CD4-positive, alpha-beta T cell (primary cell): ENCODE measurements around the gene NRXN3. TPM values are rescaled to one million over a fixed set of nuclear protein-coding genes. Genes with fewer than 3 reads are reported as not detected.

ENCODE experiments used
- ATAC-seq: fragments of 200-7000 bp; cut with Tn5 transposase; one replicate; pipeline ENCODE4 v1.10.0; 2022; ENCODE audit warnings: mild to moderate bottlenecking; ENCODE audit not compliant: poor library complexity
- CTCF ChIA-PET: fragments of 350-600 bp; sonication (Branson Sonifier 250); formaldehyde crosslinking; loops from one replicate; lab custom pipeline; 2021; ENCODE audit warnings: antibody characterized with exemption, inconsistent platforms; lab: Charles Lee
- POLR2A ChIA-PET: fragments of 350-600 bp; sonication (Branson Sonifier 250); formaldehyde crosslinking; loops from one replicate; lab custom pipeline; 2021; ENCODE audit warnings: antibody characterized with exemption, inconsistent platforms; lab: Charles Lee
- DNase-seq, 14 experiments: peaks; one replicate each; pipeline ENCODE4 v3.0.0-alpha.2; 2013 to 2020; ENCODE audit warnings: mixed read lengths in 2 of 14
- H3K27ac ChIP-seq, 2 donors: one replicate each; pipeline versions ENCODE4 v1.5.1 to v1.7.0; 2013; ENCODE audit warnings: low read length in 2 of 2, low read depth in 1 of 2, mild to moderate bottlenecking in 1 of 2
- H3K27me3 ChIP-seq, 2 experiments: 1 replicate in 1 of 2; 2 replicates in 1 of 2; pipeline versions ENCODE4 v1.6.1 to v1.7.0; 2013; ENCODE audit warnings: low read length in 2 of 2, control low read depth in 1 of 2, mild to moderate bottlenecking in 1 of 2, moderate library complexity in 1 of 2; ENCODE audit not compliant: insufficient read depth in 2 of 2, control insufficient read depth in 1 of 2
- H3K36me3 ChIP-seq: one replicate; pipeline ENCODE4 v1.6.1; 2013; ENCODE audit warnings: low read length, control low read depth; ENCODE audit not compliant: insufficient read depth
- H3K4me1 ChIP-seq: one replicate; pipeline ENCODE4 v1.6.1; 2013; ENCODE audit warnings: low read length, control low read depth; ENCODE audit not compliant: insufficient read depth
- H3K4me3 ChIP-seq: one replicate; pipeline ENCODE4 v1.5.1; 2013; ENCODE audit warnings: mild to moderate bottlenecking, low read length, moderate library complexity
- H3K9me3 ChIP-seq, 2 experiments: 1 replicate in 1 of 2; 2 replicates in 1 of 2; pipeline versions ENCODE4 v1.6.1 to v1.7.0; 2013; ENCODE audit warnings: low read length in 2 of 2, mild to moderate bottlenecking in 2 of 2, control low read depth in 1 of 2, moderate library complexity in 1 of 2; ENCODE audit not compliant: control insufficient read depth in 1 of 2, insufficient read depth in 1 of 2
- H3K27ac Mint-ChIP-seq: one replicate; pipeline ENCODE4 v1.8.0; 2020; ENCODE audit warnings: mixed read lengths
- H3K27me3 Mint-ChIP-seq: one replicate; pipeline ENCODE4 v1.8.0; 2021; ENCODE audit warnings: mixed read lengths
- H3K36me3 Mint-ChIP-seq: one replicate; pipeline ENCODE4 v1.8.0; 2021; ENCODE audit warnings: low read depth, mixed read lengths
- H3K4me1 Mint-ChIP-seq: one replicate; pipeline ENCODE4 v1.8.0; 2021; ENCODE audit warnings: low read depth, mixed read lengths
- H3K4me3 Mint-ChIP-seq: one replicate; pipeline ENCODE4 v1.8.0; 2020; ENCODE audit warnings: mild to moderate bottlenecking, mixed read lengths
- H3K9me3 Mint-ChIP-seq: one replicate; pipeline ENCODE4 v1.8.0; 2020; ENCODE audit warnings: mixed read lengths
- CTCF ChIP-seq: fragments of 200-600 bp; IDR thresholded peaks from one replicate; pipeline ENCODE4 v1.8.0; 2022; ENCODE audit warnings: antibody characterized with exemption, mild to moderate bottlenecking
- intact Hi-C, 2 experiments: fragments of 100-400 bp; cut with DNase I in 1 of 2; cut with micrococcal nuclease in 1 of 2; formaldehyde crosslinking; loops; one replicate each; pipeline versions ENCODE4 v1.15.1 to v1.9.0; 2023 to 2025; cut with DNase I, micrococcal nuclease
- total RNA-seq, 174 experiments: library from RNA in 2 of 174; stranded (reverse) in 2 of 174; gene quantifications; one replicate each; pipeline ENCODE4 v1.2.3 and lab custom pipeline; 2021 to 2026

NRXN3 gene
- total RNA-seq, 2 experiments from 2014 or later: not detected

GRCh38 chr14:79021766-79022165 is 851.6 kb downstream of the NRXN3 start:
- POLR2A ChIA-PET: no interaction called here
- H3K36me3 Mint-ChIP-seq: no peaks in the 10 kb centered on the region
- H3K4me3 Mint-ChIP-seq: no peak overlapping the region
- TF ChIP-seq CTCF: no peak
- no peaks in the 10 kb centered on the region for H3K36me3 ChIP-seq
- no peaks in the 10 kb centered on the region for H3K4me1 ChIP-seq
- no peaks in the 10 kb centered on the region for H3K9me3 ChIP-seq
- H3K9me3 Mint-ChIP-seq: no peaks in the 10 kb centered on the region
- no peak overlapping the region for H3K4me3 ChIP-seq
- peaks cover 5% of the 10 kb centered on the region for H3K27me3 Mint-ChIP-seq
- intact Hi-C loops: no loop called here
- DNase-seq (no peak), ATAC-seq (no peak)
- no peaks in the 10 kb centered on the region for H3K27me3 ChIP-seq
- no peaks in the 10 kb centered on the region for H3K4me1 Mint-ChIP-seq
- H3K27ac ChIP-seq: no peak overlapping the region
- CTCF ChIA-PET: no interaction called here
- H3K27ac Mint-ChIP-seq: no peak overlapping the region

- Mint-ChIP-seq H3K27ac (no peak overlapping the region), H3K36me3 (no peaks in the 10 kb centered on the region), H3K27me3 (no peaks in the 10 kb centered on the region), H3K4me3 (no peak overlapping the region), H3K9me3 (peaks cover 4% of the 10 kb centered on the region), H3K4me1 (no peaks in the 10 kb centered on the region)
- no peaks in the 10 kb centered on the region for H3K27me3 ChIP-seq
- H3K4me1 ChIP-seq: no peaks in the 10 kb centered on the region
- DNase-seq (no peak), ATAC-seq (no peak)
- H3K36me3 ChIP-seq: no peaks in the 10 kb centered on the region
- H3K4me3 ChIP-seq: no peak overlapping the region
- H3K27ac ChIP-seq: no peak overlapping the region
- POLR2A ChIA-PET: no interaction called here
- intact Hi-C loops: no loop called here
- no peaks in the 10 kb centered on the region for H3K9me3 ChIP-seq
- CTCF ChIA-PET: no interaction called here
- TF ChIP-seq CTCF: no peak
These were observed 857.0 kb downstream of the NRXN3 start for GRCh38 chr14:79027138-79027537.

- no peak overlapping the region for H3K27ac Mint-ChIP-seq
- H3K36me3 Mint-ChIP-seq: no peaks in the 10 kb centered on the region
- Histone ChIP-seq H3K27ac (no peak overlapping the region), H3K36me3 (no peaks in the 10 kb centered on the region), H3K27me3 (no peaks in the 10 kb centered on the region), H3K4me3 (no peak overlapping the region), H3K9me3 (no peaks in the 10 kb centered on the region), H3K4me1 (no peaks in the 10 kb centered on the region)
- H3K4me3 Mint-ChIP-seq: no peak overlapping the region
- CTCF ChIA-PET: no interaction called here
- no peak for TF ChIP-seq CTCF
- peaks cover 4% of the 10 kb centered on the region for H3K9me3 Mint-ChIP-seq
- ATAC-seq: no peak
- no peaks in the 10 kb centered on the region for H3K4me1 Mint-ChIP-seq
- no peaks in the 10 kb centered on the region for H3K27me3 Mint-ChIP-seq
- intact Hi-C loops: no loop called here
- peak in 3 of 14 experiments; percentile 3 to 30 (median 23) for DNase-seq
- POLR2A ChIA-PET: no interaction called here
These were observed 858.1 kb downstream of the NRXN3 start for GRCh38 chr14:79028281-79028680.
